CD4-positive, alpha-beta T cell treated with Interleukin-4 for 1 hour (primary cell): Measurements from ENCODE around the gene ZSCAN10.
"Not testable (repeated sequence)": the region's sequence is repeated elsewhere in the genome, so short reads cannot be mapped to it uniquely, and the experiment has no call there.

Experiments
- DNase-seq, 2 donors: peaks; one replicate each; pipeline ENCODE4 v3.0.0-alpha.2; 2020 to 2022

ZSCAN10 gene

GRCh38 chr16:3083408-3083807 is 15.7 kb downstream of the ZSCAN10 start:
- not testable (repeated sequence) for DNase-seq

- not testable (repeated sequence) for DNase-seq
Measured at GRCh38 chr16:3081957-3082356, 17.1 kb downstream of the ZSCAN10 start.

GRCh38 chr16:3080024-3080423 is 19.1 kb downstream of the ZSCAN10 start:
- no peak for DNase-seq

GRCh38 chr16:3076577-3076976 is 22.5 kb downstream of the ZSCAN10 start:
- no peak for DNase-seq

GRCh38 chr16:3075946-3076345 is 23.1 kb downstream of the ZSCAN10 start:
- DNase-seq, result not testable (repeated sequence)

- no peak for DNase-seq
Measured at GRCh38 chr16:3075523-3075915, 23.6 kb downstream of the ZSCAN10 start.

GRCh38 chr16:3074860-3075522 is 24.1 kb downstream of the ZSCAN10 start:
- peak; percentile 85 to 90 for DNase-seq

GRCh38 chr16:3073448-3073847 is 25.6 kb downstream of the ZSCAN10 start:
- DNase-seq, result no peak

GRCh38 chr16:3072576-3073263 is 26.4 kb downstream of the ZSCAN10 start:
- peak in 1 of 2 donors; percentile 62 for DNase-seq

- peak in 1 of 2 donors; percentile 53 for DNase-seq
Measured at GRCh38 chr16:3072148-3072547, 26.9 kb downstream of the ZSCAN10 start.

GRCh38 chr16:3071655-3072054 is 27.4 kb downstream of the ZSCAN10 start:
- DNase-seq, result peak in 1 of 2 donors; percentile 37

GRCh38 chr16:3070608-3071111 is 28.4 kb downstream of the ZSCAN10 start:
- DNase-seq, result peak in 1 of 2 donors; percentile 48

- DNase-seq, result not testable (repeated sequence)
Measured at GRCh38 chr16:3069146-3069545, 29.9 kb downstream of the ZSCAN10 start.

GRCh38 chr16:3068487-3068886 is 30.6 kb downstream of the ZSCAN10 start:
- DNase-seq, result peak in 1 of 2 donors; percentile 46

GRCh38 chr16:3066440-3066748 is 32.7 kb downstream of the ZSCAN10 start:
- no peak for DNase-seq

- DNase-seq, result no peak
Measured at GRCh38 chr16:3065742-3066439, 33.2 kb downstream of the ZSCAN10 start.

GRCh38 chr16:3065069-3065741 is 33.9 kb downstream of the ZSCAN10 start, which contains the start of gene IL32:
Gene IL32 (plus strand): TSS chr16:3065640. CDS start chr16:3065812, 172 bp downstream.
- DNase-seq, result peak; percentile 72 to 88

GRCh38 chr16:3063625-3064386 is 35.3 kb downstream of the ZSCAN10 start:
- DNase-seq, result no peak

- DNase-seq, result no peak
Measured at GRCh38 chr16:3062553-3062952, 36.5 kb downstream of the ZSCAN10 start.

- DNase-seq, result no peak
Measured at GRCh38 chr16:3060339-3061127, 38.6 kb downstream of the ZSCAN10 start.

- no peak for DNase-seq
Measured at GRCh38 chr16:3059723-3060242, 39.3 kb downstream of the ZSCAN10 start.
